Measurements from ENCODE around the gene PARD3. TPM values are rescaled to one million over a fixed set of nuclear protein-coding genes. Genes with fewer than 3 reads are reported as not detected.

PARD3 gene
- polyA plus RNA-seq, 3 donors, result 0.51 TPM; not detected in 2

DNA sequence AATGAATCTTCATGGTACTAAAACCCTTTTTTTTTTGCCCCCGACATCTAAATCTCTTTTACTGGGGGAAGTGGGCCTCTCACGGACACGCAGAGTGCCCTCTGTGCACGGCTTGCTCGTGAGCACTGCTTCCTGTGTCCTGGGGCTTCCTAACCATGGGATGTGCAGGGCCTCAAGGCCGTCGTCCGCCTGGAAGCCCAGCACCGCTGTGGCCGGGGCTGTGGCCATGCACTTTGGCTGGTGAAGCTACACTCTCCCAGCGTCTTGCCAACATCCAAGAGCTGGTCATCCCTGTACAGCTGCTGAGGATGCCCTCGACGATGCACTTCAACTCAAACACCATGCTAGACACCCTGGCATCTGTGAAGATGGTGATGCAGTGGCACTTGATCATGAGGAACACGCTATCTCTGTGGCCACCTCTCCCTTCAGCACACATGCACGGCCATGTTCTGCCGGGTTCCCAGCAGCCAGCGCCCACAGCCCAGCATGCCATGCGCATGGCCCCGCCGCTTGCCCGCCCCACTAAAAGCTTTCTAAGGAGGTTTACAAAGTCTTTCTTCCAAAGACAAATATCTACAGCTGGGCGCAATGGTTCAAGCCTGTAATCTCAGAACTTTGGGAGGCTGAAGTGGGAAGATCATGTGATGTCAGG lies 326.5 kb downstream of the PARD3 start:
- DNase-seq, result no peak
- H3K4me1 Mint-ChIP-seq, result no peaks in the 10 kb centered on the region

DNA sequence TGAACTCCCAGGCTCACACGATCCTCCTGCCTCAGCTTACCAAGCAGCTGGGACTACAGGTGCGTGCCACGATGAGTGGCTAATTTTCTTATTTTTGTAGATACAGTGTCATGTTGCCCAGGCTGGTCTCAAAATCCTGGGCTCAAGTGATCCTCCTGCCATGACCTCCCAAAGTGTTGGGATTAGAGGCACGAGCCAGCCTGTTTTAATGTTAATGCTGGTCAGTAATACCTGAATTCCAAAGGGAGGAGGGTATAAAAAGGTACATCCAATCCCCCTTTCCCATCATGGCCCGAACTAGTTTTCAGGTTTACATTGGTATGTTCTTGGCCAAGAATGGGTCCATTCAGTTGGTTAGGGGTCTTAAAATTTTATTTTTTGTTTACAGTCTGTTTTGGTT lies 329.1 kb downstream of the PARD3 start:
- H3K27ac ChIP-seq (ENCODE audit: low read depth in 1 of 2, low read length in 2 of 2), result no peak overlapping the region
- no peaks in the 10 kb centered on the region for H3K36me3 ChIP-seq (replicated peaks in 1 of 2; ENCODE audit: control insufficient read depth in 1 of 2, insufficient read depth in 2 of 2, low read length in 2 of 2)
- TF ChIP-seq, protein P1, sequence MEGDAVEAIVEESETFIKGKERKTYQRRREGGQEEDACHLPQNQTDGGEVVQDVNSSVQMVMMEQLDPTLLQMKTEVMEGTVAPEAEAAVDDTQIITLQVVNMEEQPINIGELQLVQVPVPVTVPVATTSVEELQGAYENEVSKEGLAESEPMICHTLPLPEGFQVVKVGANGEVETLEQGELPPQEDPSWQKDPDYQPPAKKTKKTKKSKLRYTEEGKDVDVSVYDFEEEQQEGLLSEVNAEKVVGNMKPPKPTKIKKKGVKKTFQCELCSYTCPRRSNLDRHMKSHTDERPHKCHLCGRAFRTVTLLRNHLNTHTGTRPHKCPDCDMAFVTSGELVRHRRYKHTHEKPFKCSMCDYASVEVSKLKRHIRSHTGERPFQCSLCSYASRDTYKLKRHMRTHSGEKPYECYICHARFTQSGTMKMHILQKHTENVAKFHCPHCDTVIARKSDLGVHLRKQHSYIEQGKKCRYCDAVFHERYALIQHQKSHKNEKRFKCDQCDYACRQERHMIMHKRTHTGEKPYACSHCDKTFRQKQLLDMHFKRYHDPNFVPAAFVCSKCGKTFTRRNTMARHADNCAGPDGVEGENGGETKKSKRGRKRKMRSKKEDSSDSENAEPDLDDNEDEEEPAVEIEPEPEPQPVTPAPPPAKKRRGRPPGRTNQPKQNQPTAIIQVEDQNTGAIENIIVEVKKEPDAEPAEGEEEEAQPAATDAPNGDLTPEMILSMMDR (IDR thresholded peaks at IDR 0.05), result no peak
- H3K36me3 Mint-ChIP-seq, result no peaks in the 10 kb centered on the region
- no peaks in the 10 kb centered on the region for H3K4me1 Mint-ChIP-seq
- H3K4me3 Mint-ChIP-seq, result no peak overlapping the region
- H3K27me3 Mint-ChIP-seq (ENCODE audit: low read depth in 3 of 3), result peaks cover 0 to 5% (median 0%) of the 10 kb centered on the region in 3 donors
- H3K4me1 ChIP-seq (ENCODE audit: control insufficient read depth in 1 of 2, insufficient read depth in 2 of 2, low read length in 2 of 2), result no peaks in the 10 kb centered on the region
- 71% methylated on average over 1 of the region's 5 CpGs for WGBS (ENCODE audit: insufficient coverage)
- no peak for DNase-seq
- peaks cover 0 to 8% (median 2%) of the 10 kb centered on the region in 7 donors for H3K9me3 Mint-ChIP-seq
- no peaks in the 10 kb centered on the region for H3K27me3 ChIP-seq (ENCODE audit: control insufficient read depth in 2 of 2, insufficient read depth in 2 of 2, low read length in 2 of 2)
- H3K9ac ChIP-seq (ENCODE audit: insufficient read depth, low read length, poor library complexity, severe bottlenecking), result no peak overlapping the region
- no peak overlapping the region for H3K4me2 ChIP-seq (replicated peaks; ENCODE audit: extremely low read depth, low read length, poor library complexity, severe bottlenecking)
- H3K9me3 ChIP-seq (replicated peaks in 1 of 2; ENCODE audit: control insufficient read depth in 1 of 2, insufficient read depth in 1 of 2, low read length in 2 of 2), result no peaks in the 10 kb centered on the region
- H4K20me1 ChIP-seq (ENCODE audit: insufficient read depth, low read length), result no peaks in the 10 kb centered on the region
- H3K27ac Mint-ChIP-seq, result no peak overlapping the region
- intact Hi-C loops (cut with micrococcal nuclease), result no loop called here
- H3K4me3 ChIP-seq (replicated peaks in 1 of 3; ENCODE audit: low read depth in 2 of 3, low read length in 3 of 3), result no peak overlapping the region
- H3K79me2 ChIP-seq (ENCODE audit: insufficient read depth, low read length), result no peaks in the 10 kb centered on the region
- no peak overlapping the region for H2AFZ ChIP-seq (ENCODE audit: insufficient read depth, low read depth, low read length, poor library complexity, severe bottlenecking)

More for the DNA sequence above, 326.5 kb downstream of the PARD3 start:
- peaks cover 0 to 3% (median 0%) of the 10 kb centered on the region in 3 donors for H3K27me3 Mint-ChIP-seq (ENCODE audit: low read depth in 3 of 3)
- Histone ChIP-seq H3K9ac (ENCODE audit: insufficient read depth, low read length, poor library complexity, severe bottlenecking) (no peak overlapping the region), H2AFZ (ENCODE audit: insufficient read depth, low read depth, low read length, poor library complexity, severe bottlenecking) (no peak overlapping the region), H3K27me3 (ENCODE audit: control insufficient read depth in 2 of 2, insufficient read depth in 2 of 2, low read length in 2 of 2) (no peaks in the 10 kb centered on the region), H3K9me3 (replicated peaks in 1 of 2; ENCODE audit: control insufficient read depth in 1 of 2, insufficient read depth in 1 of 2, low read length in 2 of 2) (no peaks in the 10 kb centered on the region), H3K4me2 (replicated peaks; ENCODE audit: extremely low read depth, low read length, poor library complexity, severe bottlenecking) (no peak overlapping the region), H3K79me2 (ENCODE audit: insufficient read depth, low read length) (no peaks in the 10 kb centered on the region), H3K36me3 (replicated peaks in 1 of 2; ENCODE audit: control insufficient read depth in 1 of 2, insufficient read depth in 2 of 2, low read length in 2 of 2) (no peaks in the 10 kb centered on the region), H4K20me1 (ENCODE audit: insufficient read depth, low read length) (no peaks in the 10 kb centered on the region), H3K4me1 (ENCODE audit: control insufficient read depth in 1 of 2, insufficient read depth in 2 of 2, low read length in 2 of 2) (no peaks in the 10 kb centered on the region), H3K4me3 (replicated peaks in 1 of 3; ENCODE audit: low read depth in 2 of 3, low read length in 3 of 3) (no peak overlapping the region), H3K27ac (ENCODE audit: low read depth in 1 of 2, low read length in 2 of 2) (no peak overlapping the region)
- no peaks in the 10 kb centered on the region for H3K36me3 Mint-ChIP-seq
- H3K4me3 Mint-ChIP-seq, result no peak overlapping the region
- no peak overlapping the region for H3K27ac Mint-ChIP-seq
- WGBS (ENCODE audit: insufficient coverage), result 92% methylated on average over 17 of the region's 22 CpGs
- H3K9me3 Mint-ChIP-seq, result peaks cover 0 to 5% (median 2%) of the 10 kb centered on the region in 7 donors
- intact Hi-C loops (cut with micrococcal nuclease), result no loop called here
- TF ChIP-seq, protein P1 (IDR thresholded peaks at IDR 0.05), result no peak

Data from CD14-positive monocyte (primary cell).